SJSA1 (cell line): ENCODE results near the gene CCDC77. TPM values are rescaled to one million over a fixed set of nuclear protein-coding genes. Genes with fewer than 3 reads are reported as not detected.

ENCODE experiments used
- DNase-seq, 2 experiments: peaks; one replicate each; pipeline ENCODE4 v3.0.0-alpha.2; 2015 to 2020; ENCODE audit warnings: low spot score in 2 of 2, low read depth in 1 of 2
- H3K27ac ChIP-seq: fragments of 250-450 bp; sonication (Bioruptor Pico); 2 replicates; pipeline ENCODE4 v1.5.1; 2020; ENCODE audit warnings: mild to moderate bottlenecking, moderate library complexity
- H3K27me3 ChIP-seq: fragments of 250-450 bp; sonication (Bioruptor Pico); replicated peaks from 2 replicates; pipeline ENCODE4 v1.5.1; 2020; ENCODE audit warnings: mild to moderate bottlenecking, moderate library complexity
- H3K36me3 ChIP-seq: fragments of 250-450 bp; sonication (Bioruptor Pico); 2 replicates; pipeline ENCODE4 v1.5.1; 2020; ENCODE audit warnings: mild to moderate bottlenecking
- H3K4me1 ChIP-seq: fragments of 250-450 bp; sonication (Bioruptor Pico); replicated peaks from 2 replicates; pipeline ENCODE4 v1.6.1; 2021; ENCODE audit warnings: mild to moderate bottlenecking
- H3K4me3 ChIP-seq: fragments of 250-450 bp; sonication (Bioruptor Pico); 2 replicates; pipeline ENCODE4 v1.5.1; 2020; ENCODE audit warnings: mild to moderate bottlenecking
- H3K9me3 ChIP-seq: fragments of 250-450 bp; sonication (Bioruptor Pico); replicated peaks from 2 replicates; pipeline ENCODE4 v1.5.1; 2020; ENCODE audit warnings: mild to moderate bottlenecking
- total RNA-seq: library from RNA; depleted of rRNA; stranded (reverse); fragments of >200 nt; shearing (Covaris generic); gene quantifications from 2 replicates; pipeline ENCODE4 v1.2.3, GENCODE V29; 2014; rRNA removed

CCDC77 gene
- total RNA-seq, 1 experiment from 2014 or later = 21.0 TPM

GRCh38 chr12:479161-479560 is 77.7 kb downstream of the CCDC77 start:
- no peak overlapping the region for H3K27ac ChIP-seq
- H3K36me3 ChIP-seq = no peaks in the 10 kb centered on the region
- no peak overlapping the region for H3K4me3 ChIP-seq
- peaks cover 22% of the 10 kb centered on the region for H3K27me3 ChIP-seq
- H3K4me1 ChIP-seq = peaks cover 3% of the 10 kb centered on the region
- DNase-seq = no peak
- no peaks in the 10 kb centered on the region for H3K9me3 ChIP-seq

DNA sequence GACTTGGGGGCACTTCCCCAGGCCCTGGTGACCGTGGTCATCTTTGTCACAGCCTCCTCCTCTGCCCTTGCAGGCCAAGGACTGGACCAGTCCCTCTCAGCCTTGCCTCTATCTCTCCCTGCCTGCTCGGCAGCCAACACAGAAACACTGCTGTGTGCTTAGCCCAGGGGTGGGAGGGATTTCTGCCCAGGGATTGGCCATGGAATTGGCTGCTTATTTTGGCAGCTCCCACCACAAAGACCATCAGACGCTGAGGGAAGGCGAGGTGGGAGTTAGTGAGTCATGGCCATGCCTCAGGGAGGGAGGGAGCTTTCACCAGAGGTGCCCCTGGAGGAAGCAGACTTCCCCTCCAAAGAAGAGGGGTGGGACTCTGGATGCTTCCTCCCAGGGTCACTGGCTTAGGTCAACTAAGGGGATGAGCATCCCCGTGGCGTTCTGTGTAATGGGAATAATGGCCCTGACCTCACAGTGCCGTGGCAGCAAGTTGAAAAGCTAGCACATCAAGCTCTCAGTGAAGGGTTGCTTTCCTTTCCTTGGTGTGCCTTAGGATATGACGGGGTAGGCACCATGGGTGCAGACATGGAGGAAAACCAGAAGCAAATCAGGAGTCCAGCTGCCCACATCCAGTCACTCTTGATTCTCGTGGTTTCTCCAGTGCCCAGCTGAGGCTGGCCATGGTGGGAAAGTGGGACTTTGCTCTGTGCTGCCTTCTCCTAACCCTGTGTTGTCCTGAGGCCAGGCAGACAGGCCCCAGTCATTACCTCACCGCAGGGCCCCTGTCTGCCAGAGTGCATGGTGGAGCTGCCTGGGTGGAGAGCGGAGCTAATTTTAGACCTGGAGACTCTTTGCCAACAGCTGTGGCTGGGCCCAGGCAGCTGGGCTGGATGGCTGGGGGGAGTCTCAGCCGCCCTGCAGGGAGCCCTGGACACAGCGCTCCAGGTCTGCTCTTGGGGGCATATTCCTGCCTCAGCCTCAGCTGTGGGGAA is 79.7 kb downstream of the CCDC77 start:
- H3K4me3 ChIP-seq = no peak overlapping the region
- H3K4me1 ChIP-seq = no peaks in the 10 kb centered on the region; the same call in 1 of the 2 replicates
- H3K36me3 ChIP-seq = no peaks in the 10 kb centered on the region
- no peak for DNase-seq
- H3K9me3 ChIP-seq = no peaks in the 10 kb centered on the region
- peaks cover 22% of the 10 kb centered on the region for H3K27me3 ChIP-seq
- no peak overlapping the region for H3K27ac ChIP-seq

- Histone ChIP-seq H3K36me3 (no peaks in the 10 kb centered on the region), H3K27me3 (peaks cover 22% of the 10 kb centered on the region), H3K9me3 (no peaks in the 10 kb centered on the region), H3K4me3 (no peak overlapping the region), H3K4me1 (no peaks in the 10 kb centered on the region; the same call in 1 of the 2 replicates), H3K27ac (no peak overlapping the region)
- no peak for DNase-seq
These were observed 80.6 kb downstream of the CCDC77 start for GRCh38 chr12:482061-482460.

DNA sequence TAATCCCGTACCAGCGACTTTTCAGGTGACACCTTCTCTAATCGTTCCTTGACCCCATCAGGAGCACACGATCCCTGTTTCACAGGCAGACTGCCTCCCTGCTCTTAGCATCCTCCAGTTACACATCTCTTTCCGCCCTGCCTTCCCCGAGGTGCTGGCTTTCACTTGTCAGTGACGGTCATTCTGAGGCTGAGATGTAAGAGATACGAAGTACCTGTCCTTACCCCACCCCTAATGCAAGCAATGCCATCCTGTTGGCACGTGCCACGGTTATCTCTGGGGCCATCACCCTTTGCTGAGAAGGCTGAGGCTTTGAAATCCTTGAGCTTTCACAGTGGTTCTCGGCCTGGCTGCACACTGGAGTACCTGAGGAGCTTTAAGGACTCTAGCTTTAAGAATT is 82.7 kb downstream of the CCDC77 start:
- no peak overlapping the region for H3K27ac ChIP-seq
- H3K27me3 ChIP-seq = peaks cover 15% of the 10 kb centered on the region
- no peaks in the 10 kb centered on the region; the same call in 1 of the 2 replicates for H3K4me1 ChIP-seq
- H3K4me3 ChIP-seq = no peak overlapping the region
- no peak for DNase-seq
- no peaks in the 10 kb centered on the region for H3K9me3 ChIP-seq
- H3K36me3 ChIP-seq = no peaks in the 10 kb centered on the region

DNA sequence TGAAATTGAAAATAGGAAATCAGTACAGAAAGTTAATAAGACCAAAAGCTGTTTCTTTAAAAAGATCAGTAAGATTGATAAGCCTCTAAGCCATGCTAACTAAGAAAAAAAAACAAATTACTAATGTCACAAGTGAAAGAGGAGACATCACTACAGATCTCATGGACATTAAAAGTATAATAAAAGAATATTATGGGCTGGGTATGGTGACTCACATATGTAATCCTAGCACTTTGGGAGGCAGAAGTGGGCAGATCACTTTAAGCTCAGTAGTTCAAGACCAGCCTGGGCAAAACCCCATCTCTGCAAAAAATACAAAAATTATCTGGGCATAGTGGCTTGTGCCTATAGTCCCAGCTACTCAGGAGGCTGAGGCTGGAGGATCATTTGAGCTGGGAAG is 88.8 kb downstream of the CCDC77 start:
- Histone ChIP-seq H3K9me3 (0 out of 2 replicates have a peak, but pooled peaks cover 3% of the 10 kb centered on the region), H3K4me3 (no peak overlapping the region), H3K4me1 (no peaks in the 10 kb centered on the region), H3K27ac (no peak overlapping the region), H3K36me3 (no peaks in the 10 kb centered on the region), H3K27me3 (no peaks in the 10 kb centered on the region; the same call in 1 of the 2 replicates)
- no peak for DNase-seq

Other genes with a start within 250 kb of the CCDC77 start
- gene SLC6A12, start 187.5 kb upstream of the CCDC77 start, total RNA-seq = not detected in 2 replicates
- gene SLC6A13, start 138.8 kb upstream of the CCDC77 start, total RNA-seq = not detected in 2 replicates
- 38.1 and 65.3 TPM in 2 replicates for gene KDM5A, start 12.3 kb upstream of the CCDC77 start, total RNA-seq
- gene B4GALNT3, start 58.3 kb downstream of the CCDC77 start, total RNA-seq = not detected in 2 replicates